WTC11 (cell line): ENCODE data around the gene ATP11A. TPM values are rescaled to one million over a fixed set of nuclear protein-coding genes. Genes with fewer than 3 reads are reported as not detected.

ENCODE experiments used
- ATAC-seq: fragments of 200-7000 bp; cut with Tn5 transposase; 2 replicates; pipeline ENCODE4 v1.10.0; 2021; ENCODE audit warnings: mild to moderate bottlenecking, moderate library complexity
- CTCF ChIA-PET: fragments of 300-600 bp; sonication (Branson Sonifier 250); formaldehyde crosslinking; loops from one replicate; lab custom pipeline; 2021; ENCODE audit warnings: antibody characterized with exemption; lab: Charles Lee
- POLR2A ChIA-PET: fragments of 350-600 bp; sonication (Branson Sonifier 250); formaldehyde crosslinking; loops from one replicate; lab custom pipeline; 2021; ENCODE audit warnings: antibody characterized with exemption; lab: Charles Lee
- DNase-seq: peaks from one replicate; pipeline ENCODE4 v3.0.0; 2021; ENCODE audit warnings: low spot score
- H3K27ac Mint-ChIP-seq: 2 replicates; pipeline ENCODE4 v1.8.0; 2021; ENCODE audit warnings: mixed read lengths
- H3K27me3 Mint-ChIP-seq: 2 replicates; pipeline ENCODE4 v1.8.0; 2021; ENCODE audit warnings: low read depth, mild to moderate bottlenecking, moderate library complexity, mixed read lengths
- H3K36me3 Mint-ChIP-seq: 2 replicates; pipeline ENCODE4 v1.8.0; 2021; ENCODE audit warnings: mixed read lengths
- H3K4me1 Mint-ChIP-seq: 2 replicates; pipeline ENCODE4 v1.8.0; 2022; ENCODE audit warnings: mixed read lengths
- H3K4me3 Mint-ChIP-seq: 2 replicates; pipeline ENCODE4 v1.8.0; 2021; ENCODE audit warnings: mild to moderate bottlenecking, moderate library complexity, mixed read lengths
- H3K9me3 Mint-ChIP-seq: 2 replicates; pipeline ENCODE4 v1.8.0; 2021; ENCODE audit warnings: mixed read lengths
- AFF4 ChIP-seq: sonication (generic); formaldehyde crosslinking; IDR thresholded peaks from 2 replicates; pipeline ENCODE4 v1.8.1; 2023; ENCODE audit warnings: mild to moderate bottlenecking, missing genetic modification reagents, borderline replicate concordance
- ATF1 ChIP-seq: sonication (generic); formaldehyde crosslinking; IDR thresholded peaks from 2 replicates; pipeline ENCODE4 v1.8.1; 2023; ENCODE audit warnings: mild to moderate bottlenecking, moderate library complexity, missing genetic modification reagents
- ATF3 ChIP-seq: sonication (generic); formaldehyde crosslinking; conservative IDR thresholded peaks from 2 replicates; pipeline ENCODE4 v1.8.1; 2022; ENCODE audit warnings: mild to moderate bottlenecking, missing genetic modification reagents
- CDX4 ChIP-seq: fragments of 250-450 bp; sonication (Bioruptor Pico); IDR thresholded peaks from 2 replicates; pipeline ENCODE4 v1.9.0; 2021; ENCODE audit warnings: moderate library complexity, mild to moderate bottlenecking, inconsistent platforms, borderline replicate concordance
- CREB1 ChIP-seq: sonication (generic); formaldehyde crosslinking; IDR thresholded peaks from 2 replicates; pipeline ENCODE4 v1.8.0; 2023; ENCODE audit warnings: mild to moderate bottlenecking, missing genetic modification reagents
- FOXP1 ChIP-seq: sonication (generic); formaldehyde crosslinking; IDR thresholded peaks from 2 replicates; pipeline ENCODE4 v1.8.0; 2022; ENCODE audit warnings: missing genetic modification reagents, mild to moderate bottlenecking, moderate library complexity, borderline replicate concordance
- GRHL2 ChIP-seq: fragments of 250-450 bp; sonication (Bioruptor Pico); IDR thresholded peaks from 2 replicates; pipeline ENCODE4 v1.8.0; 2022; ENCODE audit warnings: mild to moderate bottlenecking, moderate library complexity; ENCODE audit not compliant: insufficient replicate concordance, severe bottlenecking
- JUN ChIP-seq: sonication (generic); formaldehyde crosslinking; IDR thresholded peaks from 2 replicates; pipeline ENCODE4 v1.8.0; 2023; ENCODE audit warnings: mild to moderate bottlenecking, missing genetic modification reagents
- KAT7 ChIP-seq: sonication (generic); formaldehyde crosslinking; IDR thresholded peaks from 2 replicates; pipeline ENCODE4 v1.8.1; 2023; ENCODE audit warnings: missing genetic modification reagents, mild to moderate bottlenecking, borderline replicate concordance
- NR1H2 ChIP-seq: sonication (generic); formaldehyde crosslinking; IDR thresholded peaks from 2 replicates; pipeline ENCODE4 v1.9.0; 2021; ENCODE audit warnings: mild to moderate bottlenecking, moderate library complexity, missing genetic modification reagents
- PRRX2 ChIP-seq: fragments of 250-450 bp; sonication (Bioruptor Pico); IDR thresholded peaks from 2 replicates; pipeline ENCODE4 v1.8.0; 2021; ENCODE audit warnings: mild to moderate bottlenecking
- RORB ChIP-seq: fragments of 250-450 bp; sonication (Bioruptor Pico); IDR thresholded peaks from 2 replicates; pipeline ENCODE4 v1.9.0; 2021; ENCODE audit warnings: mild to moderate bottlenecking
- SP1 ChIP-seq: sonication (generic); formaldehyde crosslinking; conservative IDR thresholded peaks from 2 replicates; pipeline ENCODE4 v1.8.1; 2022; ENCODE audit warnings: missing genetic modification reagents
- ZNF121 ChIP-seq: sonication (generic); formaldehyde crosslinking; IDR thresholded peaks from 2 replicates; pipeline ENCODE4 v1.8.0; 2023; ENCODE audit warnings: missing genetic modification reagents
- ZNF281 ChIP-seq: sonication (generic); formaldehyde crosslinking; IDR thresholded peaks from 2 replicates; pipeline ENCODE4 v1.8.0; 2023; ENCODE audit warnings: mild to moderate bottlenecking, missing genetic modification reagents
- ZSCAN18 ChIP-seq: fragments of 250-450 bp; sonication (Bioruptor Pico); IDR thresholded peaks from 2 replicates; pipeline ENCODE4 v2.1.2; 2022; ENCODE audit warnings: mild to moderate bottlenecking, moderate library complexity
- total RNA-seq: library from RNA; stranded (reverse); gene quantifications from 3 replicates; pipeline ENCODE4 v1.2.3, GENCODE V29; 2021
- TF ChIP-seq, protein P1 (sequence below): fragments of 200-600 bp; IDR thresholded peaks from 2 replicates; pipeline ENCODE4 v1.8.0; 2022; ENCODE audit warnings: antibody characterized with exemption
- TF ChIP-seq, protein P2 (sequence below): sonication (generic); formaldehyde crosslinking; IDR thresholded peaks from 2 replicates; pipeline ENCODE4 v1.8.0; 2022; ENCODE audit warnings: mild to moderate bottlenecking, missing genetic modification reagents
- TF ChIP-seq, protein P3 (sequence below): sonication (generic); formaldehyde crosslinking; IDR thresholded peaks from 2 replicates; pipeline ENCODE4 v1.8.1; 2023; ENCODE audit warnings: mild to moderate bottlenecking, missing genetic modification reagents, moderate library complexity
- TF ChIP-seq, protein P4 (sequence below): sonication (generic); formaldehyde crosslinking; IDR thresholded peaks from 2 replicates; pipeline ENCODE4 v1.8.0; 2022; ENCODE audit warnings: mild to moderate bottlenecking, missing genetic modification reagents
- TF ChIP-seq, protein P5 (sequence below): sonication (generic); formaldehyde crosslinking; IDR thresholded peaks from 2 replicates; pipeline ENCODE4 v1.8.1; 2023; ENCODE audit warnings: mild to moderate bottlenecking, moderate library complexity, missing genetic modification reagents

Gene ATP11A
- total RNA-seq, 1 experiment from 2014 or later: 100 TPM

DNA sequence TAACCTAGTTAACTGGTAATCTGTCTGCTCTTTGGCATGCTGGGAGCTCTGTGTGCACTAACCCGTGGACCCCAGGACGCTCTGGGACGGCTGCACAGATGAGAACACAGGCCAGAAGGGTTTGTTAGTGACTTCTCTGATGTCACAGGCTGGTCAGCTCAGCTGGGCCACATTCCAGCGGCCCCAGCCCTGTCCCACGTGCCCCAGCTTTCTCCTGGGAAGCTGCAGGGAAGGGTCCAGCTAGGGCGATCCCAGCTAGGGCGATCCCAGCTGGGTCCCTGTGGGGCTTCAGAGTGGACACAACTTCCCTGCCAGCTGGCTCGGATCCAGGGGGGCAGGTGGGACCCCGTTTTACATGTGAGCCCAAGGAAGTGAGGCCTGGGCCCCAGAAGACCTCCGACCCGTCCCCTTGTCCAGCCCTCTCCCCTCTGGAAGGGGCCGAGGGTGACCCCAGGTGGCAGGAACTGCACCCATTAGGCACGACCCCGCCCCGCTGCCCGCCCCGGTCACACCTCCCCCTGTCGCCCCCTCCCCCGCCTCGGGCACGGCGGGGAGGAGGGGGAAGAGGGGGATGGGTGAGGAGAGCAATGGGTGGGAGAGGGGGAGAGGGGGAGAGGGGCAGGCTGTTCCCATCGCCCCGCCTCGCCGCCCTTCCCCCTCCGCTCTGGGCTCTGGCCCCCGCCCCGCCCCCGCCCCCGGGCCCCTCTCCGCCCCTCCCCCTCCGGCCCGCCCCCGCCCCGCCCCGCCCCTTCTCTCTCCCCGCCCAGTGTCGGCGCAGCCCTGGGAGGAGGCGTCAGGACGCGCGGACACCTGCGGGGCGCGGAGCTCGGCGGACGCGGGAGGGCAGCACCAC is 204.0 kb downstream of the ATP11A start:
- Mint-ChIP-seq H3K27me3 (peaks cover 40% of the 10 kb centered on the region), H3K27ac (peak overlapping the region; percentile 86), H3K36me3 (peaks cover 3% of the 10 kb centered on the region; the same call in 1 of the 2 replicates), H3K9me3 (no peaks in the 10 kb centered on the region), H3K4me3 (peak overlapping the region; percentile 64), H3K4me1 (peaks cover 44% of the 10 kb centered on the region)
- ChIA-PET POLR2A (interaction anchor here (0.6 to 1.5 kb wide), 4 partner anchors 8 to 357 kb away, joined by 3 to 4 read pairs (median 3); no protein-coding TSS in a partner anchor), CTCF (interaction anchor here (0.9 to 2.5 kb wide), 7 partner anchors 8 to 253 kb away, joined by 3 to 11 read pairs (median 4); no protein-coding TSS in a partner anchor)
- ATAC-seq (peak; percentile 53), DNase-seq (peak; percentile 67)
- TF ChIP-seq AFF4 (no peak), FOXP1 (CRISPR knock-in tag) (peak; percentile 69; the same call in 1 of the 2 replicates), PRRX2 (CRISPR knock-in tag) (no peak), CREB1 (CRISPR knock-in tag) (no peak), ATF3 (CRISPR knock-in tag) (no peak), ZNF121 (CRISPR knock-in tag) (peak; percentile 88), JUN (no peak), GRHL2 (CRISPR knock-in tag) (no peak), ZNF281 (CRISPR knock-in tag) (0 out of 2 replicates have a peak, but pooled peaks have one; percentile 24), ATF1 (CRISPR knock-in tag) (no peak), NR1H2 (CRISPR knock-in tag) (no peak), SP1 (peak; percentile 57), ZSCAN18 (CRISPR knock-in tag) (no peak), CDX4 (CRISPR knock-in tag) (no peak), RORB (CRISPR knock-in tag) (no peak), KAT7 (CRISPR knock-in tag) (no peak)
- TF ChIP-seq, protein P1, sequence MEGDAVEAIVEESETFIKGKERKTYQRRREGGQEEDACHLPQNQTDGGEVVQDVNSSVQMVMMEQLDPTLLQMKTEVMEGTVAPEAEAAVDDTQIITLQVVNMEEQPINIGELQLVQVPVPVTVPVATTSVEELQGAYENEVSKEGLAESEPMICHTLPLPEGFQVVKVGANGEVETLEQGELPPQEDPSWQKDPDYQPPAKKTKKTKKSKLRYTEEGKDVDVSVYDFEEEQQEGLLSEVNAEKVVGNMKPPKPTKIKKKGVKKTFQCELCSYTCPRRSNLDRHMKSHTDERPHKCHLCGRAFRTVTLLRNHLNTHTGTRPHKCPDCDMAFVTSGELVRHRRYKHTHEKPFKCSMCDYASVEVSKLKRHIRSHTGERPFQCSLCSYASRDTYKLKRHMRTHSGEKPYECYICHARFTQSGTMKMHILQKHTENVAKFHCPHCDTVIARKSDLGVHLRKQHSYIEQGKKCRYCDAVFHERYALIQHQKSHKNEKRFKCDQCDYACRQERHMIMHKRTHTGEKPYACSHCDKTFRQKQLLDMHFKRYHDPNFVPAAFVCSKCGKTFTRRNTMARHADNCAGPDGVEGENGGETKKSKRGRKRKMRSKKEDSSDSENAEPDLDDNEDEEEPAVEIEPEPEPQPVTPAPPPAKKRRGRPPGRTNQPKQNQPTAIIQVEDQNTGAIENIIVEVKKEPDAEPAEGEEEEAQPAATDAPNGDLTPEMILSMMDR: no peak
- TF ChIP-seq, protein P2, sequence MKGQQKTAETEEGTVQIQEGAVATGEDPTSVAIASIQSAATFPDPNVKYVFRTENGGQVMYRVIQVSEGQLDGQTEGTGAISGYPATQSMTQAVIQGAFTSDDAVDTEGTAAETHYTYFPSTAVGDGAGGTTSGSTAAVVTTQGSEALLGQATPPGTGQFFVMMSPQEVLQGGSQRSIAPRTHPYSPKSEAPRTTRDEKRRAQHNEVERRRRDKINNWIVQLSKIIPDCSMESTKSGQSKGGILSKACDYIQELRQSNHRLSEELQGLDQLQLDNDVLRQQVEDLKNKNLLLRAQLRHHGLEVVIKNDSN (CRISPR knock-in tag): peak; percentile 68; the same call in 1 of the 2 replicates
- TF ChIP-seq, protein P3, sequence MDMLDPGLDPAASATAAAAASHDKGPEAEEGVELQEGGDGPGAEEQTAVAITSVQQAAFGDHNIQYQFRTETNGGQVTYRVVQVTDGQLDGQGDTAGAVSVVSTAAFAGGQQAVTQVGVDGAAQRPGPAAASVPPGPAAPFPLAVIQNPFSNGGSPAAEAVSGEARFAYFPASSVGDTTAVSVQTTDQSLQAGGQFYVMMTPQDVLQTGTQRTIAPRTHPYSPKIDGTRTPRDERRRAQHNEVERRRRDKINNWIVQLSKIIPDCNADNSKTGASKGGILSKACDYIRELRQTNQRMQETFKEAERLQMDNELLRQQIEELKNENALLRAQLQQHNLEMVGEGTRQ (CRISPR knock-in tag): peak; percentile 56
- TF ChIP-seq, protein P4, sequence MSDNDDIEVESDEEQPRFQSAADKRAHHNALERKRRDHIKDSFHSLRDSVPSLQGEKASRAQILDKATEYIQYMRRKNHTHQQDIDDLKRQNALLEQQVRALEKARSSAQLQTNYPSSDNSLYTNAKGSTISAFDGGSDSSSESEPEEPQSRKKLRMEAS (CRISPR knock-in tag): peak; percentile 46; the same call in 1 of the 2 replicates
- TF ChIP-seq, protein P5, sequence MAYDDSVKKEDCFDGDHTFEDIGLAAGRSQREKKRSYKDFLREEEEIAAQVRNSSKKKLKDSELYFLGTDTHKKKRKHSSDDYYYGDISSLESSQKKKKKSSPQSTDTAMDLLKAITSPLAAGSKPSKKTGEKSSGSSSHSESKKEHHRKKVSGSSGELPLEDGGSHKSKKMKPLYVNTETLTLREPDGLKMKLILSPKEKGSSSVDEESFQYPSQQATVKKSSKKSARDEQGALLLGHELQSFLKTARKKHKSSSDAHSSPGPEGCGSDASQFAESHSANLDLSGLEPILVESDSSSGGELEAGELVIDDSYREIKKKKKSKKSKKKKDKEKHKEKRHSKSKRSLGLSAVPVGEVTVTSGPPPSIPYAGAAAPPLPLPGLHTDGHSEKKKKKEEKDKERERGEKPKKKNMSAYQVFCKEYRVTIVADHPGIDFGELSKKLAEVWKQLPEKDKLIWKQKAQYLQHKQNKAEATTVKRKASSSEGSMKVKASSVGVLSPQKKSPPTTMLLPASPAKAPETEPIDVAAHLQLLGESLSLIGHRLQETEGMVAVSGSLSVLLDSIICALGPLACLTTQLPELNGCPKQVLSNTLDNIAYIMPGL: no peak
